ENCODE measurements around the gene ST6GALNAC5. TPM values are rescaled to one million over a fixed set of nuclear protein-coding genes. Genes with fewer than 3 reads are reported as not detected.
"Not testable (repeated sequence)": the region's sequence is repeated elsewhere in the genome, so short reads cannot be mapped to it uniquely, and the experiment has no call there.

ST6GALNAC5 gene
- total RNA-seq, 1 donor from 2014 or later: 23.1 TPM

DNA sequence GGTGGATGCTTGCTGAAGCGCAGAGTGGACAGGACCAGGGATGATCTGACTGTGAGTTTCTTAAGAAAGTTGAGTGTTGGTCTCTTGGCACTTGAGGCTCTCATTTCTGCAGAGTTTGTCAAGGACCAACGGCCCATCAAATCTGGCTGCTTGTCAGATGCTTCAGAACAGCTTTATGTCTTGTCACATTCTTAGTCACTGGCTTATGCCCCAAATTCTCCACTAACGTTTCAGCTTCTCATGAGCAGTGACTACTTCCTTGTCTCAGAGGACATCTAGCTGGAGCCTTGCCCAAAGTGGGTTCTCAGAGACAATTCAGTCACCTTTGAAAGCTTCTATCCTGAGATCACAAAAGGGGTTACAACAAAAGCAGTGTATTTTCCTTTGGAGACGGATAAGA, 92.3 kb downstream of the ST6GALNAC5 start:
- TF ChIP-seq, protein P1, sequence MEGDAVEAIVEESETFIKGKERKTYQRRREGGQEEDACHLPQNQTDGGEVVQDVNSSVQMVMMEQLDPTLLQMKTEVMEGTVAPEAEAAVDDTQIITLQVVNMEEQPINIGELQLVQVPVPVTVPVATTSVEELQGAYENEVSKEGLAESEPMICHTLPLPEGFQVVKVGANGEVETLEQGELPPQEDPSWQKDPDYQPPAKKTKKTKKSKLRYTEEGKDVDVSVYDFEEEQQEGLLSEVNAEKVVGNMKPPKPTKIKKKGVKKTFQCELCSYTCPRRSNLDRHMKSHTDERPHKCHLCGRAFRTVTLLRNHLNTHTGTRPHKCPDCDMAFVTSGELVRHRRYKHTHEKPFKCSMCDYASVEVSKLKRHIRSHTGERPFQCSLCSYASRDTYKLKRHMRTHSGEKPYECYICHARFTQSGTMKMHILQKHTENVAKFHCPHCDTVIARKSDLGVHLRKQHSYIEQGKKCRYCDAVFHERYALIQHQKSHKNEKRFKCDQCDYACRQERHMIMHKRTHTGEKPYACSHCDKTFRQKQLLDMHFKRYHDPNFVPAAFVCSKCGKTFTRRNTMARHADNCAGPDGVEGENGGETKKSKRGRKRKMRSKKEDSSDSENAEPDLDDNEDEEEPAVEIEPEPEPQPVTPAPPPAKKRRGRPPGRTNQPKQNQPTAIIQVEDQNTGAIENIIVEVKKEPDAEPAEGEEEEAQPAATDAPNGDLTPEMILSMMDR (IDR thresholded peaks at IDR 0.05): no peak
- Histone ChIP-seq H3K36me3 (no peaks in the 10 kb centered on the region), H3K27me3 (no peaks in the 10 kb centered on the region), H3K4me3 (no peak overlapping the region), H3K27ac (no peak overlapping the region), H3K4me1 (no peaks in the 10 kb centered on the region), H3K9me3 (no peaks in the 10 kb centered on the region)
- ATAC-seq (no peak), DNase-seq (no peak)
- intact Hi-C loops (cut with DNase I): no loop called here

DNA sequence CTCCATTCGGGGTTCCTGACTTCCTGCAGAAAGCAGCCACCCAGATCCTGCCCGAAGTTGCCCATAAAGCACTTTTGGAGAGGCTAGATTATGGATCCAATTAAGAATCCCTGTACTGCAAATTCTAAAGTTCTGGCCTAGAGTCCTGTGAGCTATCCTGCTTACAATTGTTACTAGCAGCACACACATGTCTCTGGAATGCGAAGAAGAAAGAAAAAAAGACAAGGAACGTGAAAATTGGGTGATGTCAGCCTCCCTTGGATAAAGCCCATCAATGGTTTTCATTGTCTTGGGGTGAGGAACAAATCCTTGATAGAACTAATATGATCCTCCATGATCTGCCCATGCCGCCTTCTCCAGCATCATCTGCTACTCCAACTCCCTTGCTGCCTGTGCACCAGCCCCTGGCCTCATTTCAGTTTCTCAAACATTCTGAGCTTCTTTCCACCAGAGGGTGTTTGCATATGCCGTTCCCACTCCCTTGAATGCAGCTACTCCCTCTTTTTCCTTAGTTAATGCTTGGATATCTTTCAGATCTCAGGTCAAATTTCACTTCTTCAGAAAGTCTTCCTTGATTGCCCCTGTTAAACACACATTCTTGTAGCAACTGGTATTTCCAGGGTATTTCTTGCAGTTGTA, 94.0 kb downstream of the ST6GALNAC5 start:
- ATAC-seq (no peak), DNase-seq (no peak)
- H3K36me3 ChIP-seq: no peaks in the 10 kb centered on the region
- no peaks in the 10 kb centered on the region for H3K27me3 ChIP-seq
- H3K9me3 ChIP-seq: no peaks in the 10 kb centered on the region
- H3K27ac ChIP-seq: no peak overlapping the region
- H3K4me1 ChIP-seq: no peaks in the 10 kb centered on the region
- intact Hi-C loops (cut with DNase I): no loop called here
- TF ChIP-seq, protein P1 (IDR thresholded peaks at IDR 0.05): no peak
- H3K4me3 ChIP-seq: no peak overlapping the region

DNA sequence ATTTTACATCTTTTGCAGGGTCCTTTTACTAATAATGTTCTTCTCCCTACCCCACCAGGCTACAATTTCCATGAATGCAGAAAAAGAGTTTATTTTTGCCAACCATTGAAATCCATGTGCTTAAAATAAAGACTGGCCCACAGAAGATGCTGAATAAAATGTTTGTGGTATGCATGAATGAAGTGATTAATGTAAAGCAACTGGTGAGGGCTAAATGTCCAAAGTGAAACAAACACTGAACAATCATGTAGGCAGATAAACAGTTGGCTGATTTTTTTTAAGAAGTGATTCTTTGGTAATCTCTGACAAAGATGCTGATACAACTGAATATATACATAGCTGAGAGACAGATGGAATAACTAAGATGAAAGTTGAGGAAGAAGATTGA, 94.5 kb downstream of the ST6GALNAC5 start:
- Histone ChIP-seq H3K4me3 (no peak overlapping the region), H3K27me3 (no peaks in the 10 kb centered on the region), H3K27ac (no peak overlapping the region), H3K4me1 (no peaks in the 10 kb centered on the region), H3K9me3 (no peaks in the 10 kb centered on the region), H3K36me3 (no peaks in the 10 kb centered on the region)
- intact Hi-C loops (cut with DNase I): no loop called here
- ATAC-seq (no peak), DNase-seq (no peak)
- TF ChIP-seq, protein P1 (IDR thresholded peaks at IDR 0.05): no peak

DNA sequence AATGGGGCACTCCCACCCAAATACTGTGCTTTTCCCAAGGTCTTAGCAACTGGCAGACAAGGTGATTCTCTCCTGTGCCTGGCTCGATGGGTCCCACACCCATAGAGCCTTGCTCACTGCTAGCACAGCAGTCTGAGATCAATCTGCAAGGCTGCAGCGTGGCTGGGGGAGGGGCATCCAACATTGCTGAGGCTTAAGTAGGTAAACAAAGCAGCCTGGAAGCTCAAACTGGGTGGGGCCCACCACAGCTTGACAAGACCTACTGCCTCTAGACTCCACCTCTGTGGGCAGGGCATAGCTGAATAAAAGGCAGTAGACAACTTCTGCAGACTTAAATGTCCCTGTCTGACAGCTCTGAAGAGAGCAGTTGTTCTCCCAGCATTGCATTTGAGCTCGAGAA, 114.0 kb downstream of the ST6GALNAC5 start:
- H3K27ac ChIP-seq; H3K9me3 ChIP-seq; intact Hi-C loops (cut with DNase I); ATAC-seq; H3K36me3 ChIP-seq; H3K27me3 ChIP-seq; H3K4me1 ChIP-seq; DNase-seq; H3K4me3 ChIP-seq: not testable (repeated sequence)

DNA sequence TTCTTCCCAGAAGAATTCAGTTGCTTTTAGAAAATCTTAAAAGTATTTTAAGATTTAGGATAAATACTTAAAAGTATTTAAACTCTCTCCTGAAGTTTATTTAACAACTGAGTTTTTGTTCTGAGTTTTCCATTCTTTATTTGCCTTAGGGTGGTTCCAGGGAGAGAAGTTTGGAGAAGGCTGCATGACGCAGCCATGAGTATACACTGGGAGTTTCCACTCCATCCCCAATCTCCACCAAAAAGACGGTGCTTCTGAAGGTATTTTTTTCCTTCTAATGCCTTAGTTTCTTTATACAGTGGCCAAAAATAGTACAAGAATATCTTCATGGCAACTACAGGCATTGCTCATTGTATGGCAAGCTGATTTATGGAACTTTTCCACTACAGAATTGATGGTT, 122.7 kb downstream of the ST6GALNAC5 start:
- H3K27me3 ChIP-seq: no peaks in the 10 kb centered on the region
- no peak for DNase-seq
- TF ChIP-seq, protein P1 (IDR thresholded peaks at IDR 0.05): no peak
- no peaks in the 10 kb centered on the region for H3K4me1 ChIP-seq
- H3K36me3 ChIP-seq: no peaks in the 10 kb centered on the region
- H3K27ac ChIP-seq: no peak overlapping the region
- no peaks in the 10 kb centered on the region for H3K9me3 ChIP-seq
- no peak overlapping the region for H3K4me3 ChIP-seq
- ATAC-seq: no peak
- intact Hi-C loops (cut with DNase I): no loop called here

DNA sequence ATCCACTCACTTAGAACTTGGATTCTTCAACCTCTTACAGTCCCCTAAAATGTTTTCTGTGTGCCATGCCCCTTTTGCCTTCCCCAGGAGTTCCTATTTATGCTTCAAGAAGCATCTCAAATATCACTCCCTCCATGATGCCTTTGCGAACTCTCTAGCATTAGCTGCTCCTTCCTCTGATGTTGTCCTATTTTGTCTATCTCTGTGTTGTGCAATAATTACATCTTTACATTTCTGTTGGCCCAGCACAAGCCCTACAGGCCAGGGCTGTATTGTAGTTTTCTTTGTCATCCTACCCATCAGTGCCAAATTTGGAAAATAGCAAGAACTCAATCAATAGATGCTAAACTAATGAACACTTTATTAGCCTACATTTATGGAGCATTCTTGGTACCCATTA, 125.8 kb downstream of the ST6GALNAC5 start:
- TF ChIP-seq, protein P1 (IDR thresholded peaks at IDR 0.05): no peak

More for the DNA sequence above, 125.8 kb downstream of the ST6GALNAC5 start:
- ATAC-seq (no peak), DNase-seq (no peak)
- Histone ChIP-seq H3K9me3 (no peaks in the 10 kb centered on the region), H3K4me3 (no peak overlapping the region), H3K27me3 (no peaks in the 10 kb centered on the region), H3K4me1 (no peaks in the 10 kb centered on the region), H3K36me3 (no peaks in the 10 kb centered on the region), H3K27ac (no peak overlapping the region)
- intact Hi-C loops (cut with DNase I): no loop called here
